OCI-LY1 (cell line): ENCODE results near the gene OR4D10.

Source experiments
- EZH2 ChIP-seq: fragments of 200-600 bp; sonication (generic), shearing (Covaris generic); IDR thresholded peaks from 2 replicates; pipeline ENCODE4 v1.8.0; 2017; ENCODE audit warnings: borderline replicate concordance, mixed run types, mild to moderate bottlenecking, antibody characterized with exemption, low read length, moderate library complexity, mixed read lengths
- TF ChIP-seq, protein P1 (sequence below): fragments of 200-600 bp; sonication (generic), shearing (Covaris generic); IDR thresholded peaks from 2 replicates; pipeline ENCODE4 v1.5.1; 2017; ENCODE audit warnings: mild to moderate bottlenecking, antibody characterized with exemption, low read length, moderate library complexity, mixed read lengths

DNA sequence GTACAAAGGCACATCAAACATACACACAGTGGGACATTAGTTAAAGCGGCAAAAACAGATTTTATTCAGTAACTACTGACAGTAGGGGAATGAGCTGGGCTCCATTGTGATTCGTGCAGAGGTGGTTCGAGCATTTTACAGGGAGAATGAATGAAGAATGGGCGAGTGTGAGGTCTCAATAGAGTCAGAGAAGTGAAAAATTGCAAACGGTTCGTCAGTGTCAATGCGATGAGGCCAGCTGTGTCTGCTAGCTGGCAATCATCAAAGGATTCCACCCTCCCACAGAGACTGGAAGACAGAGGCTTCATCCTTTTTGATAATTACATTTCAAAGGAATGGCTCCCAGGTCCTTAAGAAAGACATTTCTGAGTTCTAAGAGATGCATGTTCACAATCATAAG is 55.6 kb downstream of the OR4D10 start:
- TF ChIP-seq, protein P1, sequence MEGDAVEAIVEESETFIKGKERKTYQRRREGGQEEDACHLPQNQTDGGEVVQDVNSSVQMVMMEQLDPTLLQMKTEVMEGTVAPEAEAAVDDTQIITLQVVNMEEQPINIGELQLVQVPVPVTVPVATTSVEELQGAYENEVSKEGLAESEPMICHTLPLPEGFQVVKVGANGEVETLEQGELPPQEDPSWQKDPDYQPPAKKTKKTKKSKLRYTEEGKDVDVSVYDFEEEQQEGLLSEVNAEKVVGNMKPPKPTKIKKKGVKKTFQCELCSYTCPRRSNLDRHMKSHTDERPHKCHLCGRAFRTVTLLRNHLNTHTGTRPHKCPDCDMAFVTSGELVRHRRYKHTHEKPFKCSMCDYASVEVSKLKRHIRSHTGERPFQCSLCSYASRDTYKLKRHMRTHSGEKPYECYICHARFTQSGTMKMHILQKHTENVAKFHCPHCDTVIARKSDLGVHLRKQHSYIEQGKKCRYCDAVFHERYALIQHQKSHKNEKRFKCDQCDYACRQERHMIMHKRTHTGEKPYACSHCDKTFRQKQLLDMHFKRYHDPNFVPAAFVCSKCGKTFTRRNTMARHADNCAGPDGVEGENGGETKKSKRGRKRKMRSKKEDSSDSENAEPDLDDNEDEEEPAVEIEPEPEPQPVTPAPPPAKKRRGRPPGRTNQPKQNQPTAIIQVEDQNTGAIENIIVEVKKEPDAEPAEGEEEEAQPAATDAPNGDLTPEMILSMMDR: no peak
- TF ChIP-seq EZH2: no peak
